Thymus (tissue), 11 donors: ENCODE results near the gene CCR7. TPM values are rescaled to one million over a fixed set of nuclear protein-coding genes. Genes with fewer than 3 reads are reported as not detected.
"Not testable (repeated sequence)": the region's sequence is repeated elsewhere in the genome, so short reads cannot be mapped to it uniquely, and the experiment has no call there.

Experiments used
- DNase-seq, 9 donors: peaks; one replicate each; pipeline ENCODE4 v3.0.0-alpha.2; 2013; ENCODE audit warnings: low spot score in 9 of 9, low read depth in 6 of 9, missing footprints in 1 of 9
- H3K27ac ChIP-seq, 2 donors: one replicate each; pipeline ENCODE4 v1.5.1; 2013; ENCODE audit warnings: control low read depth in 1 of 2, low read depth in 1 of 2, low read length in 1 of 2, mild to moderate bottlenecking in 1 of 2, moderate library complexity in 1 of 2
- H3K27me3 ChIP-seq, 2 donors: one replicate each; pipeline ENCODE4 v1.5.1; 2013; ENCODE audit warnings: low read length in 1 of 2; ENCODE audit not compliant: control insufficient read depth in 2 of 2, insufficient read depth in 1 of 2
- H3K36me3 ChIP-seq, 2 donors: one replicate each; pipeline ENCODE4 v1.5.1; 2013; ENCODE audit warnings: low read length in 1 of 2, mild to moderate bottlenecking in 1 of 2, moderate library complexity in 1 of 2; ENCODE audit not compliant: control insufficient read depth in 2 of 2, insufficient read depth in 2 of 2
- H3K4me1 ChIP-seq, 2 donors: one replicate each; pipeline ENCODE4 v1.5.1; 2013; ENCODE audit warnings: low read length in 2 of 2; ENCODE audit not compliant: control insufficient read depth in 2 of 2, insufficient read depth in 2 of 2
- H3K4me3 ChIP-seq, 2 donors: one replicate each; pipeline ENCODE4 v1.5.1; 2013; ENCODE audit warnings: low read length in 2 of 2, control low read depth in 1 of 2, mild to moderate bottlenecking in 1 of 2
- H3K9me3 ChIP-seq, 2 donors: one replicate each; pipeline ENCODE4 v1.5.1; 2013; ENCODE audit warnings: low read length in 1 of 2, mild to moderate bottlenecking in 1 of 2; ENCODE audit not compliant: control insufficient read depth in 2 of 2, insufficient read depth in 1 of 2
- WGBS: extraction: QIAGEN DNeasy Blood & Tissue Kit; methylation state at CpG from one replicate; pipeline ENCODE4 v1.1.7; 2013; 5-methylcytosine and 5-hydroxymethylcytosine counted together
- polyA plus RNA-seq: library from polyadenylated mRNA; stranded (reverse); fragments of 200-250 nt; gene quantifications from one replicate; pipeline ENCODE4 v1.2.3, GENCODE V29; 2013
- total RNA-seq: library from RNA; stranded (reverse); fragments of 120-200 nt; gene quantifications from one replicate; pipeline ENCODE4 v1.2.4, GENCODE V29; 2013
- donor health status: healthy.

CCR7 gene
- total and polyA plus RNA-seq, 2 donors = 60.3 to 102 TPM

GRCh38 chr17:40548491-40548981 is 16.7 kb downstream of the CCR7 start:
- Histone ChIP-seq H3K4me3 (no peak overlapping the region), H3K9me3 (no peaks in the 10 kb centered on the region), H3K36me3 (peaks cover 0 to 4% of the 10 kb centered on the region in 2 donors), H3K27me3 (no peaks in the 10 kb centered on the region), H3K4me1 (peaks cover 58 to 89% of the 10 kb centered on the region in 2 donors), H3K27ac (peak overlapping the region; percentile 68 to 99)
- 91% methylated on average over 9 of the region's 9 CpGs for WGBS
- DNase-seq = no peak

DNA sequence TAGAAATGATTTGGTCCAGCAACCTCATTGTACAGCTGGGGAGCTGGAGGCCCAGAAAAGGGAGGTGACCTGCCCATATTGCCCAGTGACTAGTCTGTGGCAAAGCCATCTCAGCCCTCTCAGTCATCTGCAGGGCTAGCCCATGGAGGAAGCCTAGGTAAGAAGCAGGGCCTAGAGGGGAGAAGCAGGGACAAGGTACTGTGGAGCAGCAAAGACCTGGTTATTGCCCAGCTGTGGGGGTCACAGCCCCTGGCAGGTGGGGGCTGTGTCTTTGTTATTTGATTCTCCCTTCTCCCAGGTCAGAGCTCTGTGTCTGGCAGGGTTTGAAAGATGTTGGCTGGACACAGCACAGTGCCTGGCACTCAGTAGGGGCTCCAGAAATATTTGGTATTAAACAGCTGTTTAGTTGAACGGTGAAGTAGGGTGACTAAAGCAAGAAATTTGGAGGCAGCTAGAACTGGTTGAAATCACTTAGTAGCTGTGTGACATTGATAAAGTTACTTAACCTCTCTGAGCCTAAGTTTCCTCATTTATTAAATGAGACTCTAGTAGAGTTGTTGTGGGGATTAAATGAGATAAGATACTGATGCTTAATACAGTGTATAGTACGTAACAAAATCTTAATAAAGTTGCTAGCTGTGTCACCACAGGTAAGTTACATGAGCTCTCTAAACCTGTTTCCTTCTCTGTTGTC is 17.3 kb downstream of the CCR7 start:
- no peak for DNase-seq
- Histone ChIP-seq H3K27ac (peak overlapping the region; percentile 88 to 99), H3K9me3 (no peaks in the 10 kb centered on the region), H3K4me1 (peaks cover 58 to 89% of the 10 kb centered on the region in 2 donors), H3K4me3 (no peak overlapping the region), H3K36me3 (no peaks in the 10 kb centered on the region), H3K27me3 (no peaks in the 10 kb centered on the region)
- WGBS = 88% methylated on average over 2 of the region's 2 CpGs

- Histone ChIP-seq H3K27me3 (no peaks in the 10 kb centered on the region), H3K36me3 (no peaks in the 10 kb centered on the region), H3K27ac (peak overlapping the region; percentile 88 to 99), H3K4me1 (peaks cover 62 to 89% of the 10 kb centered on the region in 2 donors), H3K4me3 (no peak overlapping the region), H3K9me3 (no peaks in the 10 kb centered on the region)
- DNase-seq = peak; percentile 77 to 97 (median 90)
- 35% methylated on average over 11 of the region's 11 CpGs for WGBS
These were observed 18.0 kb downstream of the CCR7 start for GRCh38 chr17:40547079-40547784.

GRCh38 chr17:40546497-40546896 is 18.8 kb downstream of the CCR7 start:
- peak overlapping the region in 1 of 2 donors; percentile 99 for H3K27ac ChIP-seq
- 98% methylated on average over 4 of the region's 4 CpGs for WGBS
- H3K27me3 ChIP-seq, DNase-seq, H3K36me3 ChIP-seq, H3K4me3 ChIP-seq, H3K9me3 ChIP-seq: not testable (repeated sequence)
- H3K4me1 ChIP-seq = peaks cover 68 to 89% of the 10 kb centered on the region in 2 donors

DNA sequence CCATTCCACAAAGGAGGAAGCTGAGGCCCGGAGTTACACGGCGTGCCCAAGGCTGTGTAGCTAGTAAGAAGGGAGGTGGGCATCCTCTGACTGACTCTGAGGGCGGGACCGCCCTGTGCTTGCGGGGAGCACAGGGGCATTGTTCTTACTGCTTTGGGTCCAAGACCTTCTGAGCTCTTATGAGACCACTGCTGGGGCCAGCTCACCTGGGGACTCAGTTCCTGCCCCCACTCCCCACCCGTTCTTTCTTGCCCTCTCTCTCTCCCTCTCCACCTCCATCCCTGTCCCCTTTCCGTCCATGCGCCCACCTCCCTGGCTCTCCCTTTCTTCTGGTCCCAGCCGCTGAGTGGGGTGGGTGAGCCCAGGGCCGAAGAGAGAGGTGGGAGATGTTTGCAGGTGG is 19.6 kb downstream of the CCR7 start:
- no peaks in the 10 kb centered on the region for H3K9me3 ChIP-seq
- DNase-seq = no peak
- WGBS = 98% methylated on average over 11 of the region's 11 CpGs
- H3K27ac ChIP-seq = peak overlapping the region in 1 of 2 donors; percentile 11
- no peaks in the 10 kb centered on the region for H3K36me3 ChIP-seq
- H3K4me1 ChIP-seq = peaks cover 70 to 91% of the 10 kb centered on the region in 2 donors
- H3K27me3 ChIP-seq = no peaks in the 10 kb centered on the region
- no peak overlapping the region for H3K4me3 ChIP-seq

DNA sequence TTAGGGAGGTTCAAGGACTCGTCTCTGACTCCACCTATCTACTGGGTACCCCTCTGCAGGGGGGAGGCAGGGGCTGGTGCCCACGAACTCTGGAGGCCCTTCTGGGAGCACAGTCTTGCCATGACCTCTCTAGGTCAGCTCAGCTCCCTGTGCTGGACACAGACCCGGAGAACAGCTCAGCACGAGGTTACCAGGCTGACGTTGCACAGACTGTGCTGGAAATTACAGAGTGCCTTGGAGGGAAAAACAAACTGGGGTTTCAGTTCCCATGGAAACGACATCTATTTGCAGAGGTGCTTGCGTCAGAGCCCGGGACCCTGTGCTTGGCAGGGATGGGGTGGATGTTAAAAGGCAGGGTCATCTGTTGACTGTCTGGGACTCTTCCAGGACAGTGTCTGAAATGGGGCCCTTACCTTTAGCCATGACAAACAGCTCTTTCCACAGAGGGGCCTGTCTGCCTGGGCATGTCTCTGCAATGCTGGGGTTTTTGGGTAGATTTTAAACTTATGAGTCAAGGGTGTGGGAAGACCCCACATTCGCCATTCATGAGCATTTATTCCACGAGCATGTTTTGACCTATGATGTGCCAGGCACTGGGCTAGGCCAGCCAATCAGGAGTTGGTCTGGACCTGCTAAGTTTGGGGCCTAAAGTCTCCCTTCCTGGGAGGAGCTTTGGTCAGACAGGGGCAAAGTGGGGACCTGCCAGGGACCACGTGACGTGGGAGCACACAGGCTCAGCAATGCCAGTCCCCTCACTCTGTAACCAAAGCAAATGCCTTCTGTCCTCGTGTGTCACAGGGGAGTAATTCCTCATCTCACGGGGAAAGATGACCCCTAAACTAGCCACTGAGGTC is 22.5 kb downstream of the CCR7 start:
- DNase-seq = peak in 1 of 9 donors; percentile 69
- Histone ChIP-seq H3K36me3 (no peaks in the 10 kb centered on the region), H3K9me3 (no peaks in the 10 kb centered on the region), H3K27me3 (no peaks in the 10 kb centered on the region), H3K4me3 (no peak overlapping the region), H3K27ac (peak overlapping the region; percentile 89 to 96), H3K4me1 (peaks cover 71 to 92% of the 10 kb centered on the region in 2 donors)
- WGBS = 81% methylated on average over 14 of the region's 14 CpGs

DNA sequence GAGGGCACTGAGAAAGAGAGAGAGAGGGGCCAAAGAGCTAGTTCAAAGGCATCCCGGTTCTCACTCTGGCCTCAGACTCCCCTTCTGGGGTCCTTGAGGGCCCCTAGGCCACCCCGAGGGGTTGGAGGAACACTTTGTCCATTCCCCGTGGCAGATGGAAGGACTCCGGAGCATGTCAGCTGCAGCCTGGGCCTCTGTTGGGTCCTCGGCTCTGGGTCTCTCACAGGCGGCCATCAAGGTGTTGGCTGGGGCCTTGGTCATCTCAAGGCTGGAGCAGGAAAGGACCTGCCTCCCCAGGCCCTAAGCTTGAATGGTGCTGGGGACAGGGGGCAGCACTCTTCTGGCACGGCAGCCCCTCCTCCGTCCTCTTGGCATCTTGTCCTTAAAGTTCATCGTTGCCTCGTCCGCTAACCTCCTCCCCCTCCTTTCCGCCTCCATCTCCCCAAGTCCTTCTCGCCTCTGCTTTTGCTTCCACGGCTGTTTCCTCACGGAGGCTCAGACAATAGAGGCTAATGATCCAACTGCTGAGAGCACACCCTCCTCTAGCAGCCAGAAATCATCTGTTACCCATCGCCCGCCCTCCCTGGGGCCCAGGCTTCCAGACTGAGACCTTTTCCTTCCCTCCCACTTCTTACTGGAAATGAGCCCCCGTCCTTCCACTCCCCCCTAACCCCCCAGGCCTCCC is 23.3 kb downstream of the CCR7 start:
- Histone ChIP-seq H3K9me3 (no peaks in the 10 kb centered on the region), H3K27me3 (no peaks in the 10 kb centered on the region), H3K4me3 (no peak overlapping the region), H3K27ac (peak overlapping the region; percentile 89 to 96), H3K36me3 (no peaks in the 10 kb centered on the region), H3K4me1 (peaks cover 67 to 92% of the 10 kb centered on the region in 2 donors)
- WGBS = 84% methylated on average over 18 of the region's 18 CpGs
- no peak for DNase-seq

DNA sequence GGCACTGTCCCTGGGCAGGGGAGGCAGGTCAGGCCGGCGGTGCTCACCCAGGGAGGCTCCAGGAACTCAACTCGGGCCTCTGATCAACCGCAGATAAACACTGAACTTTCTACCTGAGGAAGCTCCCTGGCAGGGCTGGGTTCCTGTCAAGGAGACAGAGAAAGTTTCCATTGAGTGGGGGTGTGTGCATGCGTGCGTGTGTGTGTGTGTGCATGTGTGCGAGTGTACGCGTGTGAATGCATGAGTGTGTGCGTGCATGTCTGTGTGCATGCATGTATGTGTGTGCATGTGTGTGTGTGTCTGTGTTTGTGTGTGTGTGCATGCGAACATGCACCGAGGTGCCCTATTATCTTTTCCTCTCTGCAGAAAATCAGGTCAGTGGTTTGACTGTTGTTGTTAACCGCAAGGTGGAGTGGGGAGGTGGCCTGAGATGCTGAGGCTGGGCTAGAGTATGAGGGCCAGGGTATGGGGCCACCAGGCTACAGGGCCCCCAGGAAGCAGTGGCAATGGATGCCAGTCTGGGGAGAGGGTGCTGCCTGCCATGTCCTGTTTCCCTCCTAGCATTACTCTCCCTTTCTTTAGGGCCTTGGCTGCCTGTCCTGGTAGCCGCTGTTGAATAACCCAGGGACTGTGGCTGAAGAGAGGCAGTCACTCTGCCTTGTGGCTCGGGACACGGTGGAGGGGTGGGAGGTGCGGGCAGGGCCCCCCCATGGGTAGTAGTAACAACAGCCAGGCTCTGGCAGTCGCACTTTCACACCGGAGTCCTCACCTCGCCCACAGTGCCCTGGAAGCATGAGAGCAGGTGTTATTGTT is 24.0 kb downstream of the CCR7 start:
- Histone ChIP-seq H3K27me3 (no peaks in the 10 kb centered on the region), H3K4me1 (peaks cover 70 to 94% of the 10 kb centered on the region in 2 donors), H3K4me3 (peak overlapping the region in 1 of 2 donors; percentile 21), H3K36me3 (no peaks in the 10 kb centered on the region), H3K9me3 (no peaks in the 10 kb centered on the region), H3K27ac (peak overlapping the region; percentile 89 to 96)
- 29% methylated on average over 20 of the region's 20 CpGs for WGBS
- DNase-seq = peak in 5 of 9 donors; percentile 57 to 88 (median 81)
